Panc1 (cell line): ENCODE data around the gene CMKLR1. TPM values are rescaled to one million over a fixed set of nuclear protein-coding genes. Genes with fewer than 3 reads are reported as not detected.
A peak's percentile ranks its signal among the peaks of the same experiment; 100 is the strongest.

Experiments used
- ATAC-seq: fragments of 200-7000 bp; cut with Tn5 transposase; 2 replicates; pipeline ENCODE4 v1.9.1; 2020; ENCODE audit warnings: mild to moderate bottlenecking, moderate library complexity
- BruUV-seq: library from RNA; stranded (reverse); fragments of 400-500 nt; replicated peaks from 2 replicates; lab custom pipeline; 2021; lab: Mats Ljungman, UMichigan
- CTCF ChIA-PET: fragments of 300-600 bp; sonication (Branson Sonifier 250); formaldehyde crosslinking; loops from one replicate; lab custom pipeline; 2022; ENCODE audit warnings: antibody characterized with exemption; lab: Charles Lee
- POLR2A ChIA-PET: fragments of 300-600 bp; sonication (Branson Sonifier 250); formaldehyde crosslinking; loops from one replicate; lab custom pipeline; 2022; ENCODE audit warnings: antibody characterized with exemption; lab: Charles Lee
- DNase-seq: peaks from one replicate; pipeline ENCODE4 v3.0.0-alpha.2; 2010; ENCODE audit warnings: low read depth, low spot score
- H3K27ac ChIP-seq: 2 replicates; pipeline ENCODE4 v1.5.1; 2011; ENCODE audit warnings: mild to moderate bottlenecking, low read length, inconsistent platforms
- H3K27me3 ChIP-seq: fragments of 200-500 bp; sonication (Bioruptor generic); 2 replicates; pipeline ENCODE4 v1.6.0; 2014; ENCODE audit warnings: low read length, inconsistent platforms; ENCODE audit not compliant: control insufficient read depth, insufficient read depth
- H3K36me3 ChIP-seq: fragments of 200-500 bp; sonication (Bioruptor generic); 2 replicates; pipeline ENCODE4 v1.5.1; 2014; ENCODE audit warnings: inconsistent platforms, mild to moderate bottlenecking, low read length, moderate library complexity; ENCODE audit not compliant: control insufficient read depth, insufficient read depth
- H3K4me1 ChIP-seq: 2 replicates; pipeline ENCODE4 v1.5.1; 2011; ENCODE audit warnings: inconsistent platforms, mild to moderate bottlenecking, low read length, moderate library complexity; ENCODE audit not compliant: control insufficient read depth, insufficient read depth
- H3K4me3 ChIP-seq, 2 experiments: 2 replicates each; pipeline ENCODE4 v1.5.1; 2011 to 2012; ENCODE audit warnings: low read depth in 2 of 2, low read length in 2 of 2, mild to moderate bottlenecking in 2 of 2, inconsistent platforms in 1 of 2, moderate library complexity in 1 of 2
- H3K9me3 ChIP-seq: fragments of 200-500 bp; sonication (Bioruptor generic); 2 replicates; pipeline ENCODE4 v1.5.1; 2014; ENCODE audit warnings: low read depth, mild to moderate bottlenecking, inconsistent platforms, low read length, moderate library complexity; ENCODE audit not compliant: control insufficient read depth, insufficient read depth
- POLR2AphosphoS5 ChIP-seq: IDR thresholded peaks from 2 replicates; pipeline ENCODE4 v1.6.1; 2012; ENCODE audit warnings: mild to moderate bottlenecking, low read depth, low read length, moderate library complexity
- SIN3A ChIP-seq: IDR thresholded peaks from 2 replicates; pipeline ENCODE4 v1.6.1; 2012; ENCODE audit warnings: low read depth, mild to moderate bottlenecking, low read length, moderate library complexity, borderline replicate concordance; ENCODE audit not compliant: insufficient read depth
- TCF7L2 ChIP-seq: IDR thresholded peaks from 2 replicates; pipeline ENCODE4 v1.6.1; 2011; ENCODE audit warnings: mild to moderate bottlenecking, low read depth, low read length, inconsistent platforms
- in situ Hi-C: cut with HindIII; loops from 2 replicates; pipeline ENCODE4 v1.10.0; 2016; ENCODE audit warnings: low sequenced_read_pairs, low pct_unique_long_range_greater_than_20kb
- intact Hi-C: fragments of 100-400 bp; cut with micrococcal nuclease; formaldehyde crosslinking; loops from one replicate; pipeline ENCODE4 v1.10.0; 2022; ENCODE audit not compliant: unreplicated experiment
- total RNA-seq: library from RNA; stranded (reverse); gene quantifications from one replicate; pipeline ENCODE4 v1.2.1, GENCODE V29; 2021; ENCODE audit not compliant: unreplicated experiment
- TF ChIP-seq, protein P1 (sequence below): fragments of 450-650 bp; IDR thresholded peaks from 2 replicates; pipeline ENCODE4 v1.5.1; 2017; ENCODE audit warnings: mild to moderate bottlenecking
- TF ChIP-seq, protein P2 (sequence below), 2 experiments: IDR thresholded peaks; 2 replicates each; pipeline ENCODE4 v1.6.1; 2011 to 2012; ENCODE audit warnings: low read depth in 2 of 2, control low read depth in 1 of 2, low read length in 1 of 2, mild to moderate bottlenecking in 1 of 2, moderate library complexity in 1 of 2; ENCODE audit not compliant: insufficient read depth in 1 of 2

The CMKLR1 gene
- total RNA-seq, 1 experiment from 2014 or later: 0.03 TPM

DNA sequence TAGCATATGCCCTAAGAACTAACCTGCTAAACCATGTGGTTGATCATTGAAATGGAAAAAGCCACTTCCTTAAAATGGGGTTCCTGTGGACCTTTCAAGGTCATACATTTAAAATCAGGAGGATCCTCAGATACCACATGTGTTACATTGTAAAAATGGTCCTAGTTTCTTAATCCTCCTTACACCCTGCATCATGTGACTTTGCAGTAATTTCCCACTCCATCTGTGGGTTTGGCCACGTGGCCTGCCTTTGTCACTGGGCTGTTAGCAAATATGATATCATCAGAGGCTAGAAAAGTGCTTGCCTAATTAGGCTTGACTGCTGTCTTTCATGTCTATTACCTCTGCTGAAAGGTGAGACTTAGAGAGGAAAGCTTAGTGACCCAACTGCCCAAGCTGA lies 70.7 kb downstream of the CMKLR1 start:
- ChIA-PET CTCF (no interaction called here), POLR2A (no interaction called here)
- Histone ChIP-seq H3K9me3 (no peaks in the 10 kb centered on the region), H3K4me1 (no peaks in the 10 kb centered on the region), H3K27me3 (peaks cover 14% of the 10 kb centered on the region), H3K27ac (no peak overlapping the region), H3K4me3 (no peak overlapping the region), H3K36me3 (no peaks in the 10 kb centered on the region)
- in situ Hi-C loops: no loop called here
- ATAC-seq: no peak
- TF ChIP-seq, protein P1, sequence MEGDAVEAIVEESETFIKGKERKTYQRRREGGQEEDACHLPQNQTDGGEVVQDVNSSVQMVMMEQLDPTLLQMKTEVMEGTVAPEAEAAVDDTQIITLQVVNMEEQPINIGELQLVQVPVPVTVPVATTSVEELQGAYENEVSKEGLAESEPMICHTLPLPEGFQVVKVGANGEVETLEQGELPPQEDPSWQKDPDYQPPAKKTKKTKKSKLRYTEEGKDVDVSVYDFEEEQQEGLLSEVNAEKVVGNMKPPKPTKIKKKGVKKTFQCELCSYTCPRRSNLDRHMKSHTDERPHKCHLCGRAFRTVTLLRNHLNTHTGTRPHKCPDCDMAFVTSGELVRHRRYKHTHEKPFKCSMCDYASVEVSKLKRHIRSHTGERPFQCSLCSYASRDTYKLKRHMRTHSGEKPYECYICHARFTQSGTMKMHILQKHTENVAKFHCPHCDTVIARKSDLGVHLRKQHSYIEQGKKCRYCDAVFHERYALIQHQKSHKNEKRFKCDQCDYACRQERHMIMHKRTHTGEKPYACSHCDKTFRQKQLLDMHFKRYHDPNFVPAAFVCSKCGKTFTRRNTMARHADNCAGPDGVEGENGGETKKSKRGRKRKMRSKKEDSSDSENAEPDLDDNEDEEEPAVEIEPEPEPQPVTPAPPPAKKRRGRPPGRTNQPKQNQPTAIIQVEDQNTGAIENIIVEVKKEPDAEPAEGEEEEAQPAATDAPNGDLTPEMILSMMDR: no peak
- TF ChIP-seq TCF7L2 (no peak), SIN3A (no peak), POLR2AphosphoS5 (no peak)
- TF ChIP-seq, protein P2, sequence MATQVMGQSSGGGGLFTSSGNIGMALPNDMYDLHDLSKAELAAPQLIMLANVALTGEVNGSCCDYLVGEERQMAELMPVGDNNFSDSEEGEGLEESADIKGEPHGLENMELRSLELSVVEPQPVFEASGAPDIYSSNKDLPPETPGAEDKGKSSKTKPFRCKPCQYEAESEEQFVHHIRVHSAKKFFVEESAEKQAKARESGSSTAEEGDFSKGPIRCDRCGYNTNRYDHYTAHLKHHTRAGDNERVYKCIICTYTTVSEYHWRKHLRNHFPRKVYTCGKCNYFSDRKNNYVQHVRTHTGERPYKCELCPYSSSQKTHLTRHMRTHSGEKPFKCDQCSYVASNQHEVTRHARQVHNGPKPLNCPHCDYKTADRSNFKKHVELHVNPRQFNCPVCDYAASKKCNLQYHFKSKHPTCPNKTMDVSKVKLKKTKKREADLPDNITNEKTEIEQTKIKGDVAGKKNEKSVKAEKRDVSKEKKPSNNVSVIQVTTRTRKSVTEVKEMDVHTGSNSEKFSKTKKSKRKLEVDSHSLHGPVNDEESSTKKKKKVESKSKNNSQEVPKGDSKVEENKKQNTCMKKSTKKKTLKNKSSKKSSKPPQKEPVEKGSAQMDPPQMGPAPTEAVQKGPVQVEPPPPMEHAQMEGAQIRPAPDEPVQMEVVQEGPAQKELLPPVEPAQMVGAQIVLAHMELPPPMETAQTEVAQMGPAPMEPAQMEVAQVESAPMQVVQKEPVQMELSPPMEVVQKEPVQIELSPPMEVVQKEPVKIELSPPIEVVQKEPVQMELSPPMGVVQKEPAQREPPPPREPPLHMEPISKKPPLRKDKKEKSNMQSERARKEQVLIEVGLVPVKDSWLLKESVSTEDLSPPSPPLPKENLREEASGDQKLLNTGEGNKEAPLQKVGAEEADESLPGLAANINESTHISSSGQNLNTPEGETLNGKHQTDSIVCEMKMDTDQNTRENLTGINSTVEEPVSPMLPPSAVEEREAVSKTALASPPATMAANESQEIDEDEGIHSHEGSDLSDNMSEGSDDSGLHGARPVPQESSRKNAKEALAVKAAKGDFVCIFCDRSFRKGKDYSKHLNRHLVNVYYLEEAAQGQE (IDR thresholded peaks at IDR 0.05; ENCODE audit: insufficient read depth in 1 of 2, low read depth in 2 of 2, low read length in 1 of 2): no peak
- DNase-seq: no peak
- BruUV-seq: no TSS peak
- intact Hi-C loops: no loop called here

DNA sequence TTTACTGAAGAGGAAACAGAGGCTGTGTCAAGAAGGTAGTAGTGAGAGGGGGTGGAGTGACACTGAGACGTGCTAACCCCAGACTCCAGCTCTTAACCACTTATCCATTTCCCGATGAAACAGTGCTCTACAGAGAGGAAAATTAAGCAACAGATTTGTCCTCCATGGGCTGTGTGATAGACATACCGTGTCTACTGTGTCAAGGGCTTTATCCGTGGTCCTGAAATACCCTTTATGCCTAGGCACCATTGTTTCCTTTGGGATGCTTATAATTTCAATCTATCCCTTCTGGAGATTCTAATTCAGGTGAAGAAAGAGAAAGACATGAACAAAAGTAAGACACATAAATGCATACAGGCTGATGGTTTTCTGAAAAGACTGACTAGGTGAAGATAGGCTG lies 71.7 kb downstream of the CMKLR1 start:
- no peak for ATAC-seq
- peaks cover 15% of the 10 kb centered on the region for H3K27me3 ChIP-seq
- CTCF ChIA-PET: no interaction called here

More for the DNA sequence above, 71.7 kb downstream of the CMKLR1 start:
- DNase-seq: no peak
- no peaks in the 10 kb centered on the region for H3K4me1 ChIP-seq
- intact Hi-C loops (no loop called here), in situ Hi-C loops (no loop called here)
- no peak for TF ChIP-seq POLR2AphosphoS5
- TF ChIP-seq, protein P2 (IDR thresholded peaks at IDR 0.05; ENCODE audit: insufficient read depth in 1 of 2, low read depth in 2 of 2, low read length in 1 of 2): peak in 1 of 2 experiments; percentile 18; a peak in 1 of 4 replicates
- no peaks in the 10 kb centered on the region for H3K9me3 ChIP-seq
- no TSS peak for BruUV-seq
- no peaks in the 10 kb centered on the region for H3K36me3 ChIP-seq
- no peak overlapping the region for H3K27ac ChIP-seq
- POLR2A ChIA-PET: interaction anchor here (0.7 kb wide), 1 partner anchor 214 kb away, joined by 4 read pairs; no protein-coding TSS in a partner anchor
- H3K4me3 ChIP-seq: no peak overlapping the region
